HepG2 (cell line): ENCODE measurements around the gene HDAC4.

Experiments
- BHLHE40 ChIP-seq: IDR thresholded peaks from 2 replicates; pipeline ENCODE4 v1.6.1; 2011; ENCODE audit warnings: low read length, improper control_type of control experiment
- CHD2 ChIP-seq: IDR thresholded peaks from 2 replicates; pipeline ENCODE4 v1.6.1; 2011; ENCODE audit warnings: low read depth, low read length, improper control_type of control experiment
- FOSL1 ChIP-seq: sonication (generic); formaldehyde crosslinking; IDR thresholded peaks from 2 replicates; pipeline ENCODE4 v1.9.0; 2021; ENCODE audit warnings: missing genetic modification reagents, borderline replicate concordance
- PHF21A ChIP-seq: sonication (generic); formaldehyde crosslinking; IDR thresholded peaks from 2 replicates; pipeline ENCODE4 v1.5.0; 2020; ENCODE audit warnings: mild to moderate bottlenecking, missing genetic modification reagents
- POLR2AphosphoS5 ChIP-seq: IDR thresholded peaks from 2 replicates; pipeline ENCODE4 v1.6.1; 2012; ENCODE audit warnings: low read depth, low read length
- ZNF138 ChIP-seq: sonication (generic); formaldehyde crosslinking; IDR thresholded peaks from 2 replicates; pipeline ENCODE4 v1.5.0; 2020; ENCODE audit warnings: mild to moderate bottlenecking, low read depth, missing genetic modification reagents
- ZNF501 ChIP-seq: sonication (generic); formaldehyde crosslinking; IDR thresholded peaks from 2 replicates; pipeline ENCODE4 v1.5.1; 2020; ENCODE audit warnings: mild to moderate bottlenecking, moderate library complexity, missing genetic modification reagents
- ZNF644 ChIP-seq: IDR thresholded peaks from 2 replicates; pipeline ENCODE4 v1.6.1; 2016; ENCODE audit warnings: low read depth
- TF ChIP-seq, protein P1 (sequence below): sonication (generic); formaldehyde crosslinking; IDR thresholded peaks from 2 replicates; pipeline ENCODE4 v1.5.0; 2020; ENCODE audit warnings: mild to moderate bottlenecking, missing genetic modification reagents, moderate library complexity
- TF ChIP-seq, protein P2 (sequence below): sonication (generic); formaldehyde crosslinking; IDR thresholded peaks from 2 replicates; pipeline ENCODE4 v1.4.0; 2020; ENCODE audit warnings: missing genetic modification reagents
- TF ChIP-seq, protein P3 (sequence below): sonication (generic); formaldehyde crosslinking; IDR thresholded peaks from 2 replicates; pipeline ENCODE4 v1.8.0; 2022; ENCODE audit warnings: mild to moderate bottlenecking, missing genetic modification reagents, moderate library complexity
- TF ChIP-seq, protein P4 (sequence below): sonication (generic); formaldehyde crosslinking; IDR thresholded peaks from 2 replicates; pipeline ENCODE4 v1.5.0; 2020; ENCODE audit warnings: missing genetic modification reagents

DNA sequence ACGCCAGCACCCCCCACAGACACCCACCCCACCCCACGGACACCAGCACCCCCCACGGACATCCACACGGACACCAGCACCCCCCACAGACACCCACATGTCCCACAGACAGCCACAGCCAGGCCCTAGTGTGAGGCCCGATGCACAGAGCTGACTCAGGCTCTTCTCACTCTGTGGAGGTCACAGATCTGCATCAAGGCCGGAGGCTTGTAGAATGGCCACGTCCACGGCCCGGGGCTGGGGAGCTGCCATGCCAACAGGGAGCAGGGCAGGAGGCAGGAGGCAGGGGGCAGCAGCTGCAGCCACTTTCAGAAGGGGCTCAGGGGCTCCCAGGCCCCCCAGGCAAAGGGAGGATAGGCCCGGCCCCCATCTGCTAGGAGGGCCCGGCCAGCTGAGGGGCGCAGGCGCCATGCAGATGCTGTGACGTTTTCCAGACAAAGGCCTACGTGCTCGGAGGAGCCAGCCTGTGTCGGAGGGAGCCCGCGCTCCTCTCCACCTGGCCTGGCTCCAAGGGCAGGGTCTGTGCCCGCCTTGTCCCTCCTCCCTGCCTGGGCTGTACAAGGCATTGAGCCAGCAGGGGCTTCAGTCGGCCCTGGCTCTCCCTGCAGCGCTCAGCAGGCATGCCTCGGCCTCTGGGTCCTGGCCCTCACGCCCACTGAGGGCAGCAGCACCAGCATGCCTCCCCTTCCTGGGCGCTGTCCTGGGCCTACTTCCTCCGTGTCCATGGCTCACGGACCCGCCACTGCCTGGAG, 304.0 kb downstream of the HDAC4 start:
- no peak for TF ChIP-seq POLR2AphosphoS5
- no peak for TF ChIP-seq ZNF138
- TF ChIP-seq CHD2: no peak
- TF ChIP-seq, protein P1, sequence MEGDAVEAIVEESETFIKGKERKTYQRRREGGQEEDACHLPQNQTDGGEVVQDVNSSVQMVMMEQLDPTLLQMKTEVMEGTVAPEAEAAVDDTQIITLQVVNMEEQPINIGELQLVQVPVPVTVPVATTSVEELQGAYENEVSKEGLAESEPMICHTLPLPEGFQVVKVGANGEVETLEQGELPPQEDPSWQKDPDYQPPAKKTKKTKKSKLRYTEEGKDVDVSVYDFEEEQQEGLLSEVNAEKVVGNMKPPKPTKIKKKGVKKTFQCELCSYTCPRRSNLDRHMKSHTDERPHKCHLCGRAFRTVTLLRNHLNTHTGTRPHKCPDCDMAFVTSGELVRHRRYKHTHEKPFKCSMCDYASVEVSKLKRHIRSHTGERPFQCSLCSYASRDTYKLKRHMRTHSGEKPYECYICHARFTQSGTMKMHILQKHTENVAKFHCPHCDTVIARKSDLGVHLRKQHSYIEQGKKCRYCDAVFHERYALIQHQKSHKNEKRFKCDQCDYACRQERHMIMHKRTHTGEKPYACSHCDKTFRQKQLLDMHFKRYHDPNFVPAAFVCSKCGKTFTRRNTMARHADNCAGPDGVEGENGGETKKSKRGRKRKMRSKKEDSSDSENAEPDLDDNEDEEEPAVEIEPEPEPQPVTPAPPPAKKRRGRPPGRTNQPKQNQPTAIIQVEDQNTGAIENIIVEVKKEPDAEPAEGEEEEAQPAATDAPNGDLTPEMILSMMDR (CRISPR knock-in tag): no peak
- no peak for TF ChIP-seq FOSL1
- TF ChIP-seq, protein P2, sequence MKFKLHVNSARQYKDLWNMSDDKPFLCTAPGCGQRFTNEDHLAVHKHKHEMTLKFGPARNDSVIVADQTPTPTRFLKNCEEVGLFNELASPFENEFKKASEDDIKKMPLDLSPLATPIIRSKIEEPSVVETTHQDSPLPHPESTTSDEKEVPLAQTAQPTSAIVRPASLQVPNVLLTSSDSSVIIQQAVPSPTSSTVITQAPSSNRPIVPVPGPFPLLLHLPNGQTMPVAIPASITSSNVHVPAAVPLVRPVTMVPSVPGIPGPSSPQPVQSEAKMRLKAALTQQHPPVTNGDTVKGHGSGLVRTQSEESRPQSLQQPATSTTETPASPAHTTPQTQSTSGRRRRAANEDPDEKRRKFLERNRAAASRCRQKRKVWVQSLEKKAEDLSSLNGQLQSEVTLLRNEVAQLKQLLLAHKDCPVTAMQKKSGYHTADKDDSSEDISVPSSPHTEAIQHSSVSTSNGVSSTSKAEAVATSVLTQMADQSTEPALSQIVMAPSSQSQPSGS (CRISPR knock-in tag): no peak
- no peak for TF ChIP-seq BHLHE40
- TF ChIP-seq, protein P3, sequence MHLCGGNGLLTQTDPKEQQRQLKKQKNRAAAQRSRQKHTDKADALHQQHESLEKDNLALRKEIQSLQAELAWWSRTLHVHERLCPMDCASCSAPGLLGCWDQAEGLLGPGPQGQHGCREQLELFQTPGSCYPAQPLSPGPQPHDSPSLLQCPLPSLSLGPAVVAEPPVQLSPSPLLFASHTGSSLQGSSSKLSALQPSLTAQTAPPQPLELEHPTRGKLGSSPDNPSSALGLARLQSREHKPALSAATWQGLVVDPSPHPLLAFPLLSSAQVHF (CRISPR knock-in tag): no peak
- TF ChIP-seq ZNF644 (CRISPR knock-in tag): no peak
- no peak for TF ChIP-seq ZNF501 (CRISPR knock-in tag)
- TF ChIP-seq PHF21A: no peak
- TF ChIP-seq, protein P4, sequence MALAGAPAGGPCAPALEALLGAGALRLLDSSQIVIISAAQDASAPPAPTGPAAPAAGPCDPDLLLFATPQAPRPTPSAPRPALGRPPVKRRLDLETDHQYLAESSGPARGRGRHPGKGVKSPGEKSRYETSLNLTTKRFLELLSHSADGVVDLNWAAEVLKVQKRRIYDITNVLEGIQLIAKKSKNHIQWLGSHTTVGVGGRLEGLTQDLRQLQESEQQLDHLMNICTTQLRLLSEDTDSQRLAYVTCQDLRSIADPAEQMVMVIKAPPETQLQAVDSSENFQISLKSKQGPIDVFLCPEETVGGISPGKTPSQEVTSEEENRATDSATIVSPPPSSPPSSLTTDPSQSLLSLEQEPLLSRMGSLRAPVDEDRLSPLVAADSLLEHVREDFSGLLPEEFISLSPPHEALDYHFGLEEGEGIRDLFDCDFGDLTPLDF (CRISPR knock-in tag): no peak
